ENCODE measurements around the gene DRAP1.
A peak's percentile ranks its signal among the peaks of the same experiment; 100 is the strongest.
"Not testable (repeated sequence)": the region's sequence is repeated elsewhere in the genome, so short reads cannot be mapped to it uniquely, and the experiment has no call there.

DRAP1 gene

DNA sequence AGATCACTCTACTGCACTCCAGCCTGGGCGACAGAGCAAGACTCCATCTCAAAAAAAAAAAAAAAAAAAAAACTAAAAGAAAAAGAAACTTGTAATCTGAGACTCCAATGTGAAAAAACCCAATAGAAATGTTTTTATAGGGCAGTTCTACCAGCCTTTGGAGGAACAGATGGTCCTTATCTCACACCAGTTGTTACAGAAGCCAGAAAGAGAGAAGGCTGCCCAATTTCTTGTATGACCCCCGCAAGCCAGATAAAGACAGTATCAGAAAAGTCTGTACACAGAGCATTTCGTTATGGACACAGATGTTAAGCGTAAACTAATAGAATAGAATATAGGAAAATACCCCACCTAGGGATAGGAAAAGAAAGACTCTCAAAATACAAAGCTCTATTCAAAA is 14.8 kb downstream of the DRAP1 start:
- no peak for DNase-seq

DNA sequence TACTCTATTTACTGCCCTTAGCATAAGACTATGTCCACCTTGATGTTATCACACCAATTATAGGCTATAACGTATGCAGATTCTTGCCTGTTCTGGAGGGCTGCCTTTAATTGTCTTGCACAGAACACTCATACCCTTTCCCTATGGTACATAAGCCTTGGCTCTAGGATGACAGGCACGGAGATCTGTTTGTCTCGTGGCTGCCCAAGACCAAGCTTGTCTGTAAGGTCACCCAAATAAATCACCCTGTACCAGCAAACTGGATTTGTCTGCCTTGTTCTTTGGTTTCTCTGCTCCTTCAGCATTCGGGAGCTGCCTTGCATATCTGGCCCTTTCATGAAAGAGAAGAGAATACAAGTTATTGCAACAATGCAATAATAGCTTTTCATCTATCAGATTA is 18.5 kb downstream of the DRAP1 start:
- DNase-seq: no peak

DNA sequence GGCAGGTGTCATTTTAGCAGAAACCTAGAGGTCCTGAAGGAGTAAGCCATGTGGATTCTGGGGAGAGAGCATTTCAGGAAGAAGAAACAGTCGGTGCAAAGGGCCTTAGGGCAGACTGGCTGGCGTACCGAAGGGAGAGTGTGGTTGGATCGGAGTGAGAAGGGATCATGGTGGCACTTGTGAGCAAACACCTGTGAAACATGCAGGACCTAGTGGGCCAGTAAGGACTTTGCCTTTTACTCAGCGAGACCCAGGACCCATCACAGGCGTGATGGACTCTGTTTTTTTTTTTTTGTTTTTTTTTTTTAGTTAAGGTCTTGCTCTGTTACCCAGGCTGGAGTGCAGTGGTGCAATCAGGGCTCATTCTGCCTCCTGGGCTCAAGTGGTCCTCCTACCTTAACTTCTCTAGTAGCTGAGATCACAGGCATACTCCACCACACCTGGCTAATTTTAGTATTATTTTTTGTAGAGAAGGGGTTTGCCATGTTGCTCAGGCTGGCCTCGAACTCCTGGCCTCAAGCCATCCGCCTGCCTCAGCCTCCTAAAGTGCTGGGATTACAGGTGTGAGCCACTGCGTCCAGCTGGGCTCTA is 22.6 kb downstream of the DRAP1 start:
- no peak for DNase-seq

DNA sequence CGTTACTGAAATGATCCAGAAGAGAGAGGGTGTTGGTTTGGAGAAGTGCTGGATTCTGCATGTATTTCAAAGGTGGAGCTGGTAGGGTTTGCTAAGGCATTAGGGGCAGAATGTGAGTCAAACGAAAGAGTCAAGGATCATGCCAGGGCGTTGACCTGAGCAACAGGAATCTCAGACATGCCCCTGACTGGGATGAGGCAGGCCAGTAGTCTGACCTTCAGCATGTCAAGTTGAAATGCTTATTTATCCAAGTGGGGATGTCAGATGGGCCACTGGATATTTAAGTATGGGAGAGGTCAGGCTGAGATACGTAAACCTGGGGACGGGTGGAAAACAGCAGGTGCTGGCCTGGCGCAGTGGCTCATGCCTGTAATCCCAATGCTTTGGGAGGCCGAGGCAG is 23.3 kb downstream of the DRAP1 start:
- DNase-seq: no peak

DNA sequence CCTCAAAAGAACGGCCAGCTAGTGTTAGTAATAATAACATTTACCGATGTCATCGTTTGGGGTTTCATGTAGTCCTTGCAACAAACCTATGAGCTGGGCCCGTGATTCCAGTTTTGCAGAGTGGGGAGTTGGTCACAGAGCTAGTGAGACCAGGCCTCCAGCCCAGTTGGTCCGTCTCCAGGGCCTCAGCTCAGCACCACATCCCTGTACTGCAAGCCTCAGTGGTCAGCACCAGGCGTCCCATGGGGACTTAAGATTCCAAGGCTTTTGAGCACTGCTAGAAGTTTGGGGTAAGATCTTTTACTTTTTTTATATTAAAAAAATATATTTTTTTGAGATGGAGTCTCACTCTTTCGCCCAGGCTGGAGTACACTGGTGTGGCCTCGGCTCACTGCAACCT is 25.0 kb downstream of the DRAP1 start:
- DNase-seq: no peak

DNA sequence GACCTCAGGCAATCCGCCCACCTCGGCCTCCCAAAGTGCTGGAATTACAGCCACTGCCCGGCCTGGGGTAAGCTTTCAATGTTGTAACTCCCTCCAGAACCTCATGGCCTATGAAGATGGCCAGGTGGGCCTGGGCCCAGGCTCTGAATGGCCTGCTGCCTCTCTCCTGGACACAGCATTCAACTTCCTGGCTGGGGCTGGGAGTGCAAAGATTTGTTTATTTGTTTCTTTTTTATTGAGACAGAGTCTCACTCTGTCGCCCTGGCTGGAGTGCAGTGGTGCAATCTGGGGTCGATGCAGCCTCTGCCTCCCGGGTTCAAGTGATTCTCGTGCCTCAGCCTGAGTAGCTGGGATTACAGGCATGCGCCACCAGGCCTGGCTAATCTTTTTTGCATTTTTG is 25.5 kb downstream of the DRAP1 start:
- DNase-seq: no peak

DNA sequence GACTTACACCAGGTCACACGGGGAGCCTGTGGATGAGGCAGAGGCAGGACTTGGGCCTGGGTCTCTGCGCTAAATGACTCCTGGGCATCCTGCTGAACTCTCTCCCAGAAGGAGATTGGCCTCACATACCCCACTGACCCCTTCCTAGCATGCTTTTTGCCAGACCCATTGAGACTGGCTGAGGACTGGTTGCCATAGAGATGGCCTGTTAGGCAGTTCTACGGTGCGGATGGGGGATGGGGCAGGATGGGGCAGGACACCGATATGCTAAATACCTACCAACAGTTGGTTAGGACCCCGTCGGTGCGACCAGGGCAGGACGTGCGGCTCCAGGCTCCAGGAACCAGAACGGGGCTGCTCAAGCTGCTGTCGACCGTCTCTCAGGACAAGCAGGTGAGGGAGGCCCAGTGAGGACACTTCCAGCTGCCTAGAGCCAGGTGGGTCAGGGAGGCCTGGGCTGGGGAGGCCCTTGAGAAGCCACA is 26.2 kb downstream of the DRAP1 start, which contains the start of gene TSGA10IP:
TSGA10IP (plus strand) TSS at position 51 of the 482 bp plus-strand sequence; CDS start at position 247, 196 bp downstream.
- DNase-seq: no peak

DNA sequence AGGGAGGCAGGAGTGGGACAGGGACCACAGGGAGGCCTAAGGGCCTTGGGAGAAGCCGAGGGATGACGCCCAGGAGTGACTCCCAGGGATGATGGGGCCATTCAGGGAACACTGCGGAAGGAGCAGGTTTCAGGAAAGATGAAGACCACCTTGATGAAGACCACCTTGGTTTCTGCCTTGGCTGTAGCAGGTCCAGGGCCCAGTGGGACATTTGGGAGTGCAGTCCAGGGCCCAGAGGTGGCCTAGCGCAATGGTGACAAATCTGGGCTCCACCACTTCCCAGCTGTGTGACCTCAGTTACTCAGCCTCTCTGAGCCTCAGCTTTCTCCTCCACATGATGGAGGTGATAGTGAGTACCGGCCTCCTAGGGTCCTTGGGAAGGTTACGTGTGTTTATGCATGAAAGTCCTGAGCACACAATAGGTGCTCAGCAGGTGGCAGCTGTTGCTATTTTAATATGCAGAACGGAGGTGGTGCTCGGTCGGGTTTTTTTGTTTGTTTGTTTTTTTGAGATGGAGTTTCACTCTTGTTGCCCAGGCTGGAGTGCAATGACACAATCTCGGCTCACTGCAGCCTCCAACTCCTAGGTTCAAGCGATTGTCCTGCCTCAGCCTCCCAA is 26.8 kb downstream of the DRAP1 start:
- DNase-seq: no peak

DNA sequence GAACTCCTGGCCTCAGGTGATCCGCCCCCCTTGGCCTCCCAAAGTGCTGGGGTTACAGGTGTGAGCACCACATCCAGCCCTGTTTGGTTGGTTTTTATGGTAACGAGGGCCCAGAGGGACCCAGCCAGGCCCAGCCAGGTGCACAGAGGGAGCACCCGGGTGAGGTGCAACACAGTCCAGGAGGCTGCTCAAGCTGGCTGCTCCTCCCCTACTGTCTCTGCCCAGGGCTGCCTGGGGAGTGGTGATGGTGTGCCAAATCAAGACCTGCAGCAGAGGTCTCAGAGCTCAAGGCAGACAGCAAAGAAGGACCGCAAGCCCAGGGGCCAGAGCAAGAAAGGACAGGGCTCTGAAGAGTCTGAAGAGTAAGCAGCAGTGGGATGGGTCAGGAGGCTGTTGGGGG is 27.4 kb downstream of the DRAP1 start:
- no peak for DNase-seq

DNA sequence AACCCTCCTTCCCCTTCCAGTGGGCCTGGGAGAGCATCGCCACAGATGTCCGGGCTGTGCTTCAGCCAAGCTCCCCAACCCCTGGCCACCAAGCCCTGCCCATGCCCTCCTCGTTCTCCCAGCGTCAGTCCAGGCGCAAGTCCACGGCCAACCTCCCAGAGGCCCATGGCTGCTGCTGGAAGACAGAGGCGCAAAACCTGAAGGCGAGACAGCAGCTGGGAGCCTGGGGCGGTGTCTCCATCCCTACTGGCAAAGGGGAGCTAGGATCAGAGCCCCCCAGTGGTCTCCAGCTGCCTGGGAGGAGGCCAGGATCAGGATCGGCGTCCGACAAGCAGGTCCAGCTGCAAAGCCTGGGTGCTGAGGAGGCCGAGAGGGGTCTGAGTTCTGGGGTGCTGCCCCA is 27.9 kb downstream of the DRAP1 start:
- DNase-seq: no peak

DNA sequence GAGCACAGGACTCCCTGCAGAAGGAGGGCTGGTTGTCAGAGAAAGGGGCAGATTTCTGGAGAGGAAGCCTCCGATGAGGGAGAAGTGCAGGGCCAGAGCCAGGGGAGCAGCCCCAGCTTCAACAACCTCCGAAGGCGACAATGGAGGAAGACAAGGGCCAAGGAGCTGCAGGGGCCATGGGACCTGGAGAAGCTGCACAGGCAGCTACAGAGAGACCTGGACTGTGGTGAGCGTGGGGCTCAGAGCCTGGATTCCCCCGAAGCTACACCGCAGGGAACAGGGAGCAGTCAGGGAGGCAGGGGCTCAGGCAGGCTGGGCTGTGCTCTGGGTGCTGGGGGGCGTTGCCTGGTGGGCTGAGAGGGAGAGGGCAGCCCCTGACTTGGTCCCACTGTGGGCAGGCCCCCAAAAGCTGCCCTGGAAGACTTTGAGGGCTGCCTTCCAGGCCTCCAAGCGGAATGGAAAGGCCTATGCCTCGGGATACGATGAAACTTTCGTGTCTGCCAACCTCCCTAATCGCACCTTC is 28.4 kb downstream of the DRAP1 start:
- no peak for DNase-seq

DNA sequence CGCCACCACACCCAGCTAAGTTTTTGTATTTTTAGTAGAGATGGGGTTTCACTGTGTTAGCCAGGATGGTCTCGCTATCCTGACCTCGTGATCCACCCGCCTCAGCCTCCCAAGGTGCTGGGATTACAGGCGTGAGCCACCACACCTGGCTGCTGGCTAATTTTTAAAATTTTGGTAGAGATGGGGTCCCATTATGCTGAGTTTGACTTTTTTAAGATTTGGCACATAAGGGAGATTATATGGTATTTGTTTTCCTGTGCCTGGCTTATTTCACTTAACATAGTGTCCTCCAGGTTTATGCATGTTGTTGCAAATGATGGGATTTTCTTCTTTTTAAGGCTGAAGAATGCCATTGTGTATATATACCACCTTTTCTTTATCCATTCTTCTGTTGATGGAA is 31.5 kb downstream of the DRAP1 start:
- not testable (repeated sequence) for DNase-seq

DNA sequence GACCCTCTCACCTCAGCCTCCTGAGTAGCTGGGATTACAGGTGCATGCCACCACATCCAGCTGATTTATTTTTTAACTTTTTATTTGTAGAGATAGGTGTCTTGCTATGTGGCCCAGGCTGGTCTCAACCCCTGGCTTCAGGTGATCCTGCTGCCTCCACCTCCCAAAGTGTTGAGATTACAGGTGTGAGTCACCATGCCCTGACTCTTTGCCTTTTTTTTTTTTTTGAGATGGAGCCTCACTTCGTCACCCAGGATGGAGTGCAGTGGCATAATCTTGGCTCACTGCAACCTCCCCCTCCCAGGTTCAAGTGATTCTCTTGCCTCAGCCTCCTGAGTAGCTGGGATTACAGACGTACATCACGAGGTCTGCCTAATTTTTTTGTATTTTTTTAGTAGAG is 32.4 kb downstream of the DRAP1 start:
- DNase-seq: not testable (repeated sequence)

DNA sequence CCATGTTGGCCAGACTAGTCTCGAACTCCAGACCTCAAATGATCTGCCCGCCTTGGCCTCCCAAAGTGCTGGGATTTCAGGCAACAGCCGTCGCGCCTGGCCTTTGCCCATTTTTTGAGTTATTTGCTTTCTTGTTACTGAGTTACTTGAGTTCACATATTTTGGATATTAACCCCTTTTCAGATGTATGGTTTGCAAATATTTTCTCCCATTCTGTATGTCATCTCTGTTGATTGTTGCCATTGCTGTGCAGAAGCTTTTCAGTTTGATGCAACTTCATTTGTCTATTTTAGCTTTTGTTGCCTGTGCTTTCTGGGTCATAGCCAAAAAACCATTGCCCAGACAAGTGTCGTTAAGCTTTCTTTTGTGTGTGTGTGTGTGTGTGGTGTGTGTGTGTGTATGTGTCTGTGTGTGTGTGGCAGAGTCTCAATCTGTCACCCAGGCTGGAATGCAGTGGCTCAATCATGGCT is 32.9 kb downstream of the DRAP1 start:
- DNase-seq: no peak

DNA sequence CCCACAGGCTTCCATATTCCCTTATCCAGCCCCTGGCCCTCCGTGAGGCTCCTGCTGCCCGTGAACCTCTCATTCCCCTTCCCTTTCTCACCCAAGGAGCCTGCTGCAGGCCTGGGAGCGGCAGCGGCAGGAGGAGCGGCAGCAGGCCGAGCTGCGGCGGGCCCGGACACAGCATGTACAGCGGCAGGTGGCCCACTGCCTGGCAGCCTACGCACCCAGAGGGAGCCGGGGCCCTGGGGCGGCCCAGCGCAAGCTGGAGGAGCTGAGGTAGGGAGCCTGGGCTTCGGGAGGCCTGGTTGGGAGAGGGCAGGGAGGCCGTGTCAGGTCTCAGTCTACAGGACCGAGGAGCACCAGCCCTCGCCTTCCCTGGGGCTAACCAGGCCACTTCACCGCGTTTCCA is 34.2 kb downstream of the DRAP1 start:
- DNase-seq: no peak

DNA sequence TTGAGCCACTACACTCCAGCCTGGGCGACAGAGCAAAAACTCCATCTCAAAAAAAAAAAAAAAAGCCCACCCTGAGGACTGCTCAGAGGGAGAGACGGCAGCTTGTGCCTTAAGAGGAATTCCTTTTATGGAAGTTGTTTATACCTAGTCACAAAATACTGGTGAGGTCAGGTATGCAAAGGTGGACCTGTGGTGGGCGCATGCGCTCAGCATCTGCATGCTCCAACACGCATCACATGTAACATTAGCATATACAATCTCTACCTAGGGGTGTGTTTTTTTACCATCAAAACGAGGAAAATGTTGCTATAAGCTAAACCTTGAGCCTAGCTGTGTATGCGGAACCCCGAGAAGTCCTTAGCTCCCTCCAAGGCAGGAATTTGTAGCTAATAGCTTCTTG is 35.5 kb downstream of the DRAP1 start:
- no peak for DNase-seq

DNA sequence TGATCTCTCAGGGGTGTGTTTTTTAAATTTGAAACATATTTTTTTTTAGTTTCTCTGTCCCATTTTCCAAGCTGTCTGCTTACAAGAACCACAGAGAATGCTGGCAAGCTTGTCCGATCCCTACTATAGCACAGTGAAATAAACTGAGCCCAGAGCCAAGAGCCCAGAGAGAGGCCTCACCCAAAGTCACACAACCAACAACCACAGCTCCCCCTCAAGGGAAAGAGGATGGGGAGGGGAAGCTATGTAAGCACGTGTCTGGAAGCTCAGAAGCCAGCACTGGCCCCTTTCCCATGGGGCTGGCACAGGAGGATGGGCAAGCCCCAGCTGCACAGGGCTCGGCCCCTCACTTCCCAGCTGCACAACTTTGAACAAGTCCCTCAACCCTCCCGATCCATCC is 39.1 kb downstream of the DRAP1 start:
- no peak for DNase-seq

DNA sequence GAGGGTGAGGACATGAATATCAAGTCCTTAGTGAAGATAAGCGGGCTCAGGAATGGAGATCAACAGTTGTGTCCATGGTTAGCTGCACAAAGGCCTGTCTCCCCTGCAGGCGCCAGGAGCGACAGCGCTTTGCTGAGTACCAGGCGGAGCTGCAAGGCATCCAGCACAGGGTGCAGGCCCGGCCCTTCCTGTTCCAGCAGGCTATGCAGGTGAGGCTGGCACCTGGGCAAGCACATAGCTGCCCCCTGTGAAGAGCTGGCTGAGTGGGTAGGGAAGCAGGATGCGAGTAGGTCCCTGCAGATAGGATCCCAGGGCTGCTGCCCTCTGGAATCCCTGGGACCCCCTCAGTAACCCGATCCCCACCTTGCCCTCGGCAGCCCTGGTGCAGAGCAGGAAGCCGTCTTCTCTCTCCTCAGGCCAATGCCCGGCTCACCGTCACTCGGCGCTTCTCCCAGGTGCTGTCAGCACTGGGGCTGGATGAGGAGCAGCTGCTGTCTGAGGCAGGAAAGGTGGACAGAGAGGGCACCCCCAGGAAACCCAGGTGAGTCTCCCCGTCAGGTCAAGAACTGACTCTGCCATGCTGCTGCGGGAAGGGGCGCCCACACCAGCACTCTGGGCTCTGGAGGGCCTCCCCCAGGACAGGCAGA is 39.7 kb downstream of the DRAP1 start:
- no peak for DNase-seq

DNA sequence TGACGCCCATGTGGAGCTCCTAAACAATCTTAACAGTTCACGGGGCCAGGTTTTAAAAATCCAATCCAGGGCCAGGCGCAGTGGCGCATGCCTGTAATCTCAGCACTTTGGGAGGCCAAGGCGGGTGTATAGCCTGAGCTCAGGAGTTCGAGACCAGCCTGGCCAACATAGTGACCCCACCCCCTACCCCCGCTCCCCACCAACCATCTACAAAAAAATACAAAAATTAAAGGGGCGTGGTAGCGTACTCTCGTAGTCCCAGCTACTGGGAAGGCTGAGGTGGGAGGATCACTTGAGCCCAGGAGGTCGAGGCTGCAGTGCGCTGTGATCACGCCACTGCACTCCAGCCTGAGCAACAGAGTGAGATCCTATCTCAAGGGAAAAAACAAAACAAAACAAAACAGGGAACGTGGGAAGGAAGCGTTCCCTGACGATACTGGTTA is 41.6 kb downstream of the DRAP1 start:
- no peak for DNase-seq

DNA sequence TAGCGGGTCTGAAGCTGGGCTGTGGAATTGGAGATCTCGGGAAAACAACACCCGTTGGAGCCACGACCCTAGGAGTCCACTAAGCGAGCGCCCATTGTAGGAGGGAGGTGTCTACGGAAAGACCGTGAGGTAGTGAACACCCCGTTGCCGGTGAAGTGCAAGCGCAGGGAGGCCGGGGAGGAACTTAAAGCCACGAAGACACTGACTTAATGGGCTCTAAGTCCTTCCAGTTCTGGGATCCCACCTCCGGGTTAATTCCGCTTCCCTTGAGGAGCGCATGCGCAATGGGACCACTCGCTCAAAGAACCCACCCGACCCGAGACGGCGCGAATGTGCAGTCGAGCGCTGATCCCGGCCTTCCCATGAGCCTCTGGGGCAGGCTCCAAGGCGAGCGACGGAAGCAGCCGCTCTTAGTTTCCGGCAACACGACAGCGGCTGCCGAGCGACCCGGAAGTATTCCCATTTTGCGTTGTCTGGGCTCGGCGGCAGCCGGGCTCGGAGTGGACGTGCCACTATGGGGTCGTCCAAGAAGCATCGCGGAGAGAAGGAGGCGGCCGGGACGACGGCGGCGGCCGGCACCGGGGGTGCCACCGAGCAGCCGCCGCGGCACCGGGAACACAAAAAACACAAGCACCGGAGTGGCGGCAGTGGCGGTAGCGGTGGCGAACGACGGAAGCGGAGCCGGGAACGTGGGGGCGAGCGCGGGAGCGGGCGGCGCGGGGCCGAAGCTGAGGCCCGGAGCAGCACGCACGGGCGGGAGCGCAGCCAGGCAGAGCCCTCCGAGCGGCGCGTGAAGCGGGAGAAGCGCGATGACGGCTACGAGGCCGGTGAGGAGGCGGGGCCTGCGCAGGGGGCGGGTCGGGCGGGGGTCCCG is 42.3 kb downstream of the DRAP1 start, which contains the start of gene SART1:
SART1 (plus strand) TSS at position 468 of the 874 bp plus-strand sequence; CDS start at position 515, 47 bp downstream.
- peak; percentile 90 for DNase-seq

DNA sequence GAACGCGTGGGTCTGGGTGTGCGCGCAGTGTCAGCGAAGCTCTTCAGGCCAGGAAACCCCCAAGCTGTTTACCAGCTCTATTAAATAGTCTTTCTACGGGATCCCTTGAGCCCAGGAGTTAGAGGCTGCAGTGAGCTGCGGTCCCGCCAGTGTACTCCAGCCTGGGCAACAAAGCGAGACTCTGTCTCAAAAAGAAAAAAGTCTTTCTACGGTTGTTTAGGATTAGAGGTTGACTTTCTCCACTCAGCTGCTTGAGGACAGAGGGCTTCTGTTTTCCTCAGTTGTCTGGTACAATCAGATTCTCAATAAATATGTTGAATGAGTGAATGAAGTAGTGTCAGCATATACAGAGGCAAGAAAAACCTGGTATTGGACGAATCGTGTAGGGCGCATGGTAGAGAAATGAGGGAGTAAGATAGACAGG is 42.9 kb downstream of the DRAP1 start:
- no peak for DNase-seq

DNA sequence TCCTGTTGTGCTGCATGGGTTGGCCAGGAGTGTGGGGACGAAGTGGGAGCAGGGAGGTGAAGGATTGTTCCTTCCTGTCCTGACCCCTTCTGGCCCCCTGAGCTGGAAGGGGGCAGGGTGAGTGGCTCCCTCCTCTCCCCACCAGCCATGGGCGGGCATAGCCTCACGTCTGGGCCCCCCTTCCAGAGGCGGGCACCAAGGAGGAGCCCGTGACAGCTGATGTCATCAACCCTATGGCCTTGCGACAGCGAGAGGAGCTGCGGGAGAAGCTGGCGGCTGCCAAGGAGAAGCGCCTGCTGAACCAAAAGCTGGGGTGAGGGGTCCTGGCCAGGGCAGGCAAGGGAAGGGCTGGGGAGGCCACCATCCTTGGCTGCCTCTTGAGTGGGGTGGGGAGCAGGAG is 45.7 kb downstream of the DRAP1 start:
- DNase-seq: no peak

Measured in NCI-H1417 treated with DMSO at 0.1 percent for 48 hours (cell line).